GM20431 (cell line): ENCODE measurements around the gene THSD4.

ENCODE experiments used
- in situ Hi-C: fragments of 300-500 bp; cut with MseI, MboI; formaldehyde crosslinking; loops from one replicate; pipeline ENCODE4 v1.15.0; 2020; ENCODE audit warnings: low sequenced_read_pairs; ENCODE audit not compliant: unreplicated experiment

The THSD4 gene

GRCh38 chr15:71677352-71677751 is 562.1 kb downstream of the THSD4 start:
- in situ Hi-C loops: no loop called here

GRCh38 chr15:71677766-71678165 is 562.5 kb downstream of the THSD4 start:
- in situ Hi-C loops: no loop called here

DNA sequence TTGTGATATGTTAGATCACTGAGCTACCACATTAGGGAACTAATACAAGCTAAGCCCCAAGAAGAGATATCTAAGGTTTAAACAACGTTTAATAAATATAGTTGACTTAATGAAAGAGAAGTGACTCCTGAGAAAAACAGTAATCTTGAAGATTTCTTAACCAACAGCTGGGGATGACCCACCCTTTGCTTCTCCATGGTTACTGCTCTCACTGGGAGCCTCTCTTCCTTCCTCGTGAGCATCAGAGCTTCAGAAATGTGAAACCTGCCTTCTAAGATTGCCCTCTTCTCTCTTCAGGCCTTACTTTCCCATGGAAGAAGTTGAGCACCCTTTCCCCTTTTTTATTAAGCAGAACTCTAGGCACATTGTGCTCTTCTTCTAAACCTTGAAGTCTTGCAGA is 562.9 kb downstream of the THSD4 start:
- in situ Hi-C loops: no loop called here

GRCh38 chr15:71678605-71679004 is 563.3 kb downstream of the THSD4 start:
- in situ Hi-C loops: no loop called here

- in situ Hi-C loops: no loop called here
These were observed 564.0 kb downstream of the THSD4 start for GRCh38 chr15:71679223-71679792.

- in situ Hi-C loops: no loop called here
These were observed 564.6 kb downstream of the THSD4 start for GRCh38 chr15:71679793-71680353.

GRCh38 chr15:71682001-71682400 is 566.7 kb downstream of the THSD4 start:
- in situ Hi-C loops: no loop called here

- in situ Hi-C loops: no loop called here
These were observed 568.4 kb downstream of the THSD4 start for GRCh38 chr15:71683411-71684274.

DNA sequence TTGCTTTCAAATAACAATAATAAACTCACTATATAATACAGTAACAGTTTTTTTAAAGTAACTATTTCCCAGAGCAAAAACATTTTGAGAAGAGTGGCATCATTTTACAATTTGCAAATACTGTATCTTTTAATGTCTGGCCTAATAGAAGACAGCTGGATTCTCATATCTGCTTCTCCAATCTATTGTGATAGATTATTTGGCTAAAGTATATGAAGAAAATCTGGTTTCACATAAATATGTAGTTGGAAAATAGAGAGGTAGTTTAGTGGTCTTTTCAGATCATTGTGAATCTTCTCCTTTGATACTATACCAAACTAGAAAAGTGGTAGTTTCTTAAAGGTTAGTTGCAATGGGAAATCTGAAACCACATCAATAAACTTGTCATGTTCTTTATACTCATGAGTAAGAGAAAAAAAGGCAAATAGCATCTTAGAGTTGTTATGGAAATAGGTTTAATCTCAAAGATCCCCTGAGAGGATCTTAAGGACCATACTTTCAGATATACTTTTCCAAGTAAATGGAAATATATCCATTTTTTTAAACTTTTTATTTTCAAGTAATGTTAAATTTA is 570.2 kb downstream of the THSD4 start:
- in situ Hi-C loops: no loop called here

GRCh38 chr15:71686221-71687050 is 571.2 kb downstream of the THSD4 start:
- in situ Hi-C loops: no loop called here

GRCh38 chr15:71687902-71688508 is 572.7 kb downstream of the THSD4 start:
- in situ Hi-C loops: no loop called here

DNA sequence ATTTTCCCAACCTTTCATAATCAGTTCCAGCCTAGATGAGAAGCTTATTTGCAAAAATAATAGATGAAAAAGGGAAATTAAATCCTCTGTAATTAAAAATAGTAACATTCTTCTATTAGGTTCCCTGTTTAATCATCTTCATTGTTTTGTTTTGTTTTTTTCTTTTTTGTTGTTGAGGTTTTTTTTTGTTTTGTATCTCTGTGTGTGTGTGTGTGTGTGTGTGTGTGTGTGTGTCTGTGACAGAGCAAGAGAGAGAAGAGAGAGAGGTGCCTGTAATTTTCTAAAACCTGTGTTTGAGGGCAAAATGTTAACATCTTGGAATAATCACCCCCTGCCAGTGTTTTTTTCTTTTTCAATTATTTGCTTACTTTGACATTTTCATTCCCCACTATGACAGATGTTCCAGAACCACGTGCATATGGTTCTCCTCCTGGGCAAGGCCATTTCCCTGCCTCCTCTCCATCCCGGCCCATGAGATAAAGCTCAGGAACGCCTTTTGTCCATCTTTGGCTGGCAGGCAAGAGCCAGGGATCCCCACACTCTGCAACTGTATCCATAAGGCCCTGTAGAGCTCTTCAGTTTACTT is 573.3 kb downstream of the THSD4 start:
- in situ Hi-C loops: no loop called here

DNA sequence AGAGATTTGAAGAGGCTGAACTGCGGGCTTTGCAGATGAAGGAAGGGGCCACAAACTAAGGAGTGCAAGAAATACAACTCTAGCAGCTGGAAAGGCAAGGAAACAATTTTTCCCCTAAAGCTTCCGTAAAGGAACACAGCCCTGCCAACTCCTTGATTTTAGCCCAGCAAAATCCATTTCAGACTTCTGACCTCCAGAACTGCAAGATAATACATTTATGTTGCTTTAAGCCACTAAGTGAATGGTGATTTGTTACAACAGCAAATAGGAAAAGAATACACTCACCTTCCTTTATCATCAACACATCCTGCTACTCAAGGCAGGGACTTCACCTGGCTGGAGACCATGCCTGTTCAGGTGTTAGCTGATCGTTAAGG is 575.8 kb downstream of the THSD4 start:
- in situ Hi-C loops: no loop called here

DNA sequence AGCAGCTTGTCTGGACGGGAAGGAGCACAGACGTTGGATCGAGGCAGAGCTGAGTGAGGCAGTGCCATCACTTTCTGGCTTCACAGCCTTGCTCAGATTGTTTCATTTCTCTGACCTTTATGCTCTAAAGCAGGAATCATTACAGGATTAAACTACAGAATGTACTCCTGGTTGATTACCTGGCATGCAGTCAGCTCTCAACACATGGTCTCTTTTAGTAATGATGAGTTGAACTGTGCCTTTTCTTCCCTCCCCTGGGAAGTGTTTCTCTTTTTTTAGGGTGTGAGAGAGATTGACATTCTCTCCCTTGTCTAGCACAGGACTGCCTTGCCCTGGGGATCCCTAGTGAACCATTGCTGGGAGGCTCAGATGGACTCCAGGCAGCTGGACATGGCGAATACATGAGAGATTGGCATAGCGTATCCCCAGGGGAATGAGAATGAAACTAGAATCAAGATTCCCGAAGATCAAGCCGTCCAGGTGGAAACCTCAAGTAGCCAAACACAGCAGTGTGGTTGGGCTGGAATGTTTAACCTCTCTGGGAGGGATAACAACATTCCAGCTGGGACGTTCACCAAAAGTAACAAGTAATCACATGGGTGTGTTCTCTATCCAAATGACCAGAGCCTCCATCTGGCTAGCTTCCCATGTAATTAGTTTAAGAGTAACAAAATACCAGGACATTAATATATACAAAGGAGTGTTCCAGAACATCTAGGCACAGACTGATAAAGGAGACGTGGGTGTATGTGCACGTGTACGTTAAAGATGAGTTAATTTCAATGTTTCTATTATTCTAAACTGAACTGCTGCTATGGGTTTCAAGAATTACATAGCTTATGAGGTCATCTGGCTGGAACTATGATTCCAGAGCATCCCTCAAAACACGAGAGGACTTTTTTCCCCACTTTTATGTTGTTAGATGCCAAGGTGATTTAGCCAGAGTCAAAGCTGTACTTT is 576.5 kb downstream of the THSD4 start:
- in situ Hi-C loops: no loop called here

- in situ Hi-C loops: no loop called here
These were observed 582.0 kb downstream of the THSD4 start for GRCh38 chr15:71697236-71697635.

GRCh38 chr15:71698030-71698429 is 582.8 kb downstream of the THSD4 start:
- in situ Hi-C loops: no loop called here

GRCh38 chr15:71698742-71699141 is 583.5 kb downstream of the THSD4 start:
- in situ Hi-C loops: no loop called here

DNA sequence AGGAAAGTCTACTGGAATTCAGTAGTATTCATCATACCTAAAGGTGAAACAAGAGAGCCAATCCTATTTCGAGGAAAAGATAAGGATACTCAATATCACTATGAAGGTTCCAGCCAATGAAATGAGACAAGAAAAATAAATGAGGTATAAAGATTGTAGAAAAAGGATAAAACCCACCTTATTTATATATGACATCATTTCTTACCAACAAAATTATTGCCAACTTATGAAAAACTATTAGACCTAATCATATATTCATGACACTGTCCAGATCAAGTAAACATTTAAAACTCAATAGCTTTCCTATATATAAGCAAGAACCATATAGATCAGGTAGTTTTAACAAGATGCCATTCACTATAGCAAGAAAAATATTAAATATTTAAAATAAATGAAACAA is 584.7 kb downstream of the THSD4 start:
- in situ Hi-C loops: no loop called here
